ENCODE results near the gene CCDC51.
"Not testable (repeated sequence)": the region's sequence is repeated elsewhere in the genome, so short reads cannot be mapped to it uniquely, and the experiment has no call there.

DNA sequence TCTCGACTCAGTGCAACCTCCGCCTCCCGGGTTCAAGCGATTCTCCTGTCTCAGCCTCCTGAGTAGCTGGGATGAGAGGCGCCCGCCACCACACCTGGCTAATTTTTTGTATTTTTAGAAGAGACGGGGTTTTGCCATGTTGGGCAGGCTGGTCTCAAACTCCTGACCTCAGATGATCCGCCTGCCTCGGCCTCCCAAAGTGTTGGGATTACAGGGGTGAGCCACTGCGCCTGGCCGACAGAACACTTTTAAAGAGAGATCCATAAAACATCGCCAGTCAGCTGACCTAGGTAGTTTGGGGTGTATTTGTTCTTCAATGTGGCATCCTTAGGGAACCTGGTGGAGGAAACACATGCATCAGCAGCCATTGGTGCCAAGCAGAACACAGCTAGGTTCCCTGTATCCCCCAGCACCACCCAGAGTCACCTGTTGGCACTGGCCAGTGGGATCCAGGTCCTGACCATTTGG is 38.5 kb downstream of the CCDC51 start:
- not testable (repeated sequence) for TF ChIP-seq MLLT10 (CRISPR knock-in tag; IDR thresholded peaks at IDR 0.05); GABPA (IDR thresholded peaks at IDR 0.05; ENCODE audit: low read depth, low read length); GABPA (CRISPR knock-in tag; IDR thresholded peaks at IDR 0.05; ENCODE audit: low read depth); FOXA1 (IDR thresholded peaks at IDR 0.05); FOXA1 (CRISPR knock-in tag; IDR thresholded peaks at IDR 0.05); TBX2 (CRISPR knock-in tag; IDR thresholded peaks at IDR 0.05; ENCODE audit: borderline replicate concordance); HNRNPL (IDR thresholded peaks at IDR 0.05; ENCODE audit: low read depth, low read length); NFE2 (CRISPR knock-in tag; IDR thresholded peaks at IDR 0.05); MAZ (IDR thresholded peaks at IDR 0.05; ENCODE audit: borderline replicate concordance, low read depth, low read length); MAZ (CRISPR knock-in tag; IDR thresholded peaks at IDR 0.05; ENCODE audit: low read depth)
- TF ChIP-seq, protein P1, sequence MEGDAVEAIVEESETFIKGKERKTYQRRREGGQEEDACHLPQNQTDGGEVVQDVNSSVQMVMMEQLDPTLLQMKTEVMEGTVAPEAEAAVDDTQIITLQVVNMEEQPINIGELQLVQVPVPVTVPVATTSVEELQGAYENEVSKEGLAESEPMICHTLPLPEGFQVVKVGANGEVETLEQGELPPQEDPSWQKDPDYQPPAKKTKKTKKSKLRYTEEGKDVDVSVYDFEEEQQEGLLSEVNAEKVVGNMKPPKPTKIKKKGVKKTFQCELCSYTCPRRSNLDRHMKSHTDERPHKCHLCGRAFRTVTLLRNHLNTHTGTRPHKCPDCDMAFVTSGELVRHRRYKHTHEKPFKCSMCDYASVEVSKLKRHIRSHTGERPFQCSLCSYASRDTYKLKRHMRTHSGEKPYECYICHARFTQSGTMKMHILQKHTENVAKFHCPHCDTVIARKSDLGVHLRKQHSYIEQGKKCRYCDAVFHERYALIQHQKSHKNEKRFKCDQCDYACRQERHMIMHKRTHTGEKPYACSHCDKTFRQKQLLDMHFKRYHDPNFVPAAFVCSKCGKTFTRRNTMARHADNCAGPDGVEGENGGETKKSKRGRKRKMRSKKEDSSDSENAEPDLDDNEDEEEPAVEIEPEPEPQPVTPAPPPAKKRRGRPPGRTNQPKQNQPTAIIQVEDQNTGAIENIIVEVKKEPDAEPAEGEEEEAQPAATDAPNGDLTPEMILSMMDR (CRISPR knock-in tag; IDR thresholded peaks at IDR 0.05): not testable (repeated sequence)

Measured in HepG2 (cell line).